Stimulated activated naive CD4-positive, alpha-beta T cell (primary cell): ENCODE measurements around the gene FN3K.

Experiments used
- DNase-seq, 6 experiments: peaks; one replicate each; lab custom pipeline; 2025; lab: John Stamatoyannopoulos, UW

Gene FN3K

DNA sequence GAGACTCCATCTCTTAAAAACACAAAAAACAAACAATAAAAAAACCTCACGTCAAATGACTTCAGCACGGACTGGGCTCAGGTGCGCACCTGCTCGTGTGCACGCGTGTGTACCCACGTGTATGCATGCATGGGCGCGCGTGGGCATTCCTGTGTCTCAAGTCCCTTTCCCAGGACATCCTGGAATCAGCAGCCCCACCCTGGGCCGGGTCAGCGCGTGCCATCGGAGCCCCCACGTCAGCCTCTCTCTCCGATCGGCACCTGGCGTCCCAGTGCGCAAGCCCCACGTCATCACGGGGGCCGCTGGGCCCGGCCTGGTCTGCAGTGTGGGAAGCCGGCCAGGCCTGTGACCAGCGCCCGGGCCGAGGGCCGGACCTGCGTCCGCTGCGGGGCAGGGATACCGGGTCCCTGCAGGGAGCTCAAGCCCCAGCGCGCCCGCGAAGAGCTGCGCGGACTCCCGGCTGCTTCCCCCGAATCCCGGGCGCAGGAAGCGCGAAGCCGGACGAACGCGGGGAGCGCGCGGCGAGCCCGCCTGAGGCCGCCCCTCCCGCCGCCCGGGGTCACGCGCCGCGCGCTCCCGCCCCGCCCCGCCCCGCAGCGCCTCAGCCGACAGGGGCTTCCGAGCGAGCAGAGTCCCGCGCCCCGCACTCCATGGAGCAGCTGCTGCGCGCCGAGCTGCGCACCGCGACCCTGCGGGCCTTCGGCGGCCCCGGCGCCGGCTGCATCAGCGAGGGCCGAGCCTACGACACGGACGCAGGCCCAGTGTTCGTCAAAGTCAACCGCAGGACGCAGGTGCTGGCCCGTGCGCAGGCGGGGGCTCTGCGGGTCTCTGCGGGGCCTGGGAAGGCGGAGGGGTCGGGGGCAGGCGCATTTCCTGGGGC is at the start of gene FN3K:
FN3K (plus strand) TSS at position 629 of the 880 bp plus-strand sequence; CDS start at position 651, 22 bp downstream.
- DNase-seq, result peak in 5 of 6 experiments; percentile 25 to 55 (median 32)

- no peak for DNase-seq
These were observed 48.8 kb upstream of the FN3K start for GRCh38 chr17:82686366-82687324.

DNA sequence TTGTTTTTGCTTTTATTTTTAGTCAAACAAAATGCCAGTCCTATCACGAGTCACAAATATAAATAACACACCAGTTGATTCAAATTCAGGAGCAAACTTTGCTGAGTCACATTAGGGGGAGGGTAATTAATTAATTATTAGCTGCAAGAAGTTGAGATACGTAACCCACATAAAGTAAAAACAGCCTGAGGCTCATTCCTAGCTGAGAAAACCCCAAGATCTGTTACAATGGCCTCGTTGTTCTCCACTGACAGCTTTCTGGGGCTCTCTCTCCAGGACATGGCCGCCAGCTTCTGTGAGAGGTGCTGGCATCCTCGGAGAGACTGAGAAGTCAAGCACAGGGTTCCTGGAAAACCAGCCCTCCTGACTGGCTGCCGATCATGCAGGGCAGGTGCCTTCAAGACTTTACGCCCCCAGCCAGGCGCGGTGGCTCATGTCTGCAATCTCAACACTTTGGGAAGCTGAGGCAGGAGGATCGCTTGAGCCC is 48.0 kb upstream of the FN3K start:
- DNase-seq, result no peak

- DNase-seq, result no peak
These were observed 47.5 kb upstream of the FN3K start for GRCh38 chr17:82687871-82688270.

DNA sequence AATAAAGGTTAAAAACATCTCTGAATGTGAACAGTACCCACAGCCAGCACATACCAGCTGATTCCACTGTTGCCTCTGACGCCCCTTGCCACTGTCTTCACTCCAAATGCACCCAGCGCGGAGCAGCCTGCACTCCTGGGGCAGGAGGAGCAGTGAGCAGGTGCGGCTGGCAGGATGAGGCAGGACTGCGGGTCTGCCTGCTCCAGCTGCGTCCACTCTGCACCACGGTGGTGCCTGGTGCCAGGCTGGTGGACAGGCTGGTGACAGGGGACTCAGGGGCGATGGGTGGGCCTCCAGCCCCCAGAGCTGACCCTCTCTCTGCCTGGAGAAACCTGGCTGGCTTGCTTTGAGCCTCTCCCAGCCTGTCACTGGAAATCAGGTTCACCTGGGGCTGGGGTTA is 46.3 kb upstream of the FN3K start:
- DNase-seq, result no peak

DNA sequence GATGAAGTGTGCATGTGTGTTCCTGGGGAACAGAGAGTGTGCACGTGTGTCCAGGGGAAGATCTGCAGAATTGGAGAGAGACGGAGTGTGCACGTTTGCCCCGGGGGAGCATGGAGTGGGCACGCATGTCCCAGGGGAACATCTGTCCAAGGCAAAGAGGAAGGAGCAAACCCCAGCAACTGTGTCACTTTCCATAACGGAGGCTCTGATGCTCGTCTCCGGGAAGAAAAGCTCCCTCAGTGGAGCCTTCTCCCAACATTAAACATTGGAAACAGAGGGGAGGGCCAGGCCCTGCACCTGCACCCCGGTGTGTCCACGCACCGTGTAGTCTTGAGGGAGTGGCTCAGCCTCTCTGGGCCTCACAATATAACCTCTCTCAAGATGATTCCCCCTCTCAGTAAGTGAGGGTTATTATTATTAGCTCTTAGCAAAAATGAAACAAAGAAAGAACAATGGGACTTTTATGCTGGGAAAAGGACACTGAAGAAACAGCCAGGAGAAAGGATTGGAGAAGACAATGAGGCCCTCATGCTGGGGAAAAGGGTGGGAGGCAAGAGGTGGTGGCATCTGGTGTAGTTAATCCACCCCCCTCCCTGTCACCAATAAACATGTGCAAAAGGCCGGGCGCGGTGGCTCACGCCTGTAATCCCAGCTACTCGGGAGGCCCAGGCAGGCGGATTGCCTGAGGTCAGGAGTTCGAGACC is 44.5 kb upstream of the FN3K start:
- no peak for DNase-seq

DNA sequence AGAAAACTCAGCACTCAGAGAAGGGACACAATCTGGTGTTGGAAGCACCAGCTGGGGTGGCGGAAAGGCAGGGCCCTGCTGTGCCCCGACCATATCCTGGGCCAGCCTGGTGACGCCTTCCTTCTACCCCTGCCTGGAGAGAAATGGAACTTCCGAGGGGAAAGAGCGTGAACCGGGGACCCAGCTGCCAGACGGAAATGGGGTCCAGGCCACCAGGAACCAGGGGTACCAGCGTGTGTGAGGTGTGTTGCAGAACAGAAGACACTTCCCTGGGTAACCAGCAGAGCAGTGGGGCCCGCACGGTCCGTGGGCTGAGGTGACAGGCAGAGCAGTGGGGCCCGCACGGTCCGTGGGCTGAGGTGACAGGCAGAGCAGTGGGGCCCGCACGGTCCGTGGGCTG is 43.7 kb upstream of the FN3K start:
- no peak for DNase-seq

- no peak for DNase-seq
These were observed 43.1 kb upstream of the FN3K start for GRCh38 chr17:82692268-82692667.

DNA sequence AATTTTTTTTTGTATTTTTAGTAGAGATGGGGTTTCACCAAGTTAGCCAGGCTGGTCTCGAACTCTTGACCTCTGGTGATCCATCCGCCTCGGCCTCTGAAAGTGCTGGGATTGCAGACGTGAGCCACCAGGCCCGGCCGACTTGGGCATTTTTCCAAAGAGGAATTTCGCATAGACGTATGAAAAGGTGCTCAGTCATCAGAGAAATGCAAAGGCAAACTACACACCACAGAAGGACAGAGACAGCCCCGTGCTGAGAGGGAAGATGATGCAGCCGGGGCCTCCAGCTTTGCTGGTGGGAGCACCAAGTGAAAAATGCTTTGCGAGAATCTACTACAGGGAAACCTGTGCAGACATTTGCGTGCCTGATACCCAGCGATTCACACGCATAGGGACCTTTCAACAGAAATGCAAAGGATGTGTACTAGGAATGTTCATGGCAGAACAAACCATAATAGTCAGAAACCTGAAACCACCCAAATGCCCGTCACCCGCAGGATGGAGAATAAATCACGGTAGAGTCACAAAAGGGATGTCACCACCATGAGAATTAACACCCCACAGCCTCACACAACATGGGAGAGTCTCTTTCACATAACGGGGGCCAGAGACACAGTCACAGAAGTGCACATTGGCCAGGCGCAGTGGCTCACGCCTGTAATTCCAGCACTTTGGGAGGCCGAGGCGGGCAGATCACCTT is 42.1 kb upstream of the FN3K start:
- DNase-seq, result no peak

GRCh38 chr17:82694647-82695046 is 40.8 kb upstream of the FN3K start:
- no peak for DNase-seq

- DNase-seq, result no peak
These were observed 39.2 kb upstream of the FN3K start for GRCh38 chr17:82696259-82696658.

GRCh38 chr17:82696916-82697807 is 38.3 kb upstream of the FN3K start:
- DNase-seq, result peak in 2 of 6 experiments; percentile 15 to 18

DNA sequence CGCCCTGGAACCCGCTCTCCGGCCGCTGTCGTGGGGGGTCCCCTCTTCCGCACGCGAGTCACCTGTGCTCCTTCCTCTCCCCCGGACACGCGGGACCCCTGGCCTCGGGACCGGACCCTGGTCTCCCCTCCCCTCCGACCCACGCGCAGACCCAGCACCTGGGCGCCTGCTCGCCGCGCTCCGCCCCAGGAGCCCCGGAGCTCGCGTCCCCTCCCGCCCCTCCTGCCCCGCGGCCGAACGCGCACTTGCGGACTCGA is 37.7 kb upstream of the FN3K start:
- DNase-seq, result no peak

- peak; percentile 98 to 99 (median 98) for DNase-seq
These were observed 37.1 kb upstream of the FN3K start, which contains the start of gene RAB40B for GRCh38 chr17:82698065-82698973. Gene RAB40B (minus strand): TSS chr17:82698698. CDS start chr17:82698596, 102 bp downstream.

DNA sequence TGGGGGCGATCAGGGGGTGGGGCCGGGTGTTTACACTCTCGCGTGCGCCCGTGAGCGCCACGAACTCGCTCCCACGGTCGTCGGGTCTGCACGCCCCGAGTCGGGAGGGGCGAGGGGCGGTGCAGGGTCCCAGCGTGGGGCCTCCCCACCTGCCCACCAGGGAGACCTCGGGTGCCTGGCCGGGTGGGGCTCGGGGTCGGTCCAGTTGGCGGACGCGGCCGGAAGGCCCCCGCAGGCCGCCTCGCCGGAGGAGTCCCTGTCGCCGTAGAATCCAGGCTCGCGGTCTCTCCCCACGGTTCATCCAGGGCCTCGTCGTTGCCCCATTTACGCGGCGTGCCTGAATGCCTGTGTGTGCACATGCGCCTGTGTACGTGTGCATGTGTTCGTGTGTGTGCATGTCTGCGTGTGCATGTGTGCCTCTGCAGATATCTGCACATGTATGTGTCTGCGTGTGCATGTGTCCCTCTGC is 36.4 kb upstream of the FN3K start:
- no peak for DNase-seq

DNA sequence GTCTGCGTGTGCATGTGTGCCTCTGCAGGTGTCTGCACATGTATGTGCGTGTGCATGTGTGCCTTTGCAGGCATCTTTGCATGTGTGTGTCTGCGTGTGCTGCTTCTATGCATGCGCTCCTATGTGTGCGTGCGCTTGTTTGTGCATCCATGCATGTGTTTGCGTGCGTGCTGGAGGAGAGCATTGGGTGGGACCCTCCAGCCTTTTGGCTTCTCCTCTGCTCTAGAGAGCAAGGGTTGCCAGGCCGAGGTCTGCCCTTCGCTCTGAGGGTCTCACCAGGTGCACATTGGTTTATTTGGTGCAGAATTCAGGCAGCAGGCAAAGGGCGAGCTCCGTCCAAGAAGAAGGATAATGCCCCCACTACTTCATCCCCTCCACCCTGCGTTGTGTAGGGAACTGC is 35.9 kb upstream of the FN3K start:
- DNase-seq, result no peak

DNA sequence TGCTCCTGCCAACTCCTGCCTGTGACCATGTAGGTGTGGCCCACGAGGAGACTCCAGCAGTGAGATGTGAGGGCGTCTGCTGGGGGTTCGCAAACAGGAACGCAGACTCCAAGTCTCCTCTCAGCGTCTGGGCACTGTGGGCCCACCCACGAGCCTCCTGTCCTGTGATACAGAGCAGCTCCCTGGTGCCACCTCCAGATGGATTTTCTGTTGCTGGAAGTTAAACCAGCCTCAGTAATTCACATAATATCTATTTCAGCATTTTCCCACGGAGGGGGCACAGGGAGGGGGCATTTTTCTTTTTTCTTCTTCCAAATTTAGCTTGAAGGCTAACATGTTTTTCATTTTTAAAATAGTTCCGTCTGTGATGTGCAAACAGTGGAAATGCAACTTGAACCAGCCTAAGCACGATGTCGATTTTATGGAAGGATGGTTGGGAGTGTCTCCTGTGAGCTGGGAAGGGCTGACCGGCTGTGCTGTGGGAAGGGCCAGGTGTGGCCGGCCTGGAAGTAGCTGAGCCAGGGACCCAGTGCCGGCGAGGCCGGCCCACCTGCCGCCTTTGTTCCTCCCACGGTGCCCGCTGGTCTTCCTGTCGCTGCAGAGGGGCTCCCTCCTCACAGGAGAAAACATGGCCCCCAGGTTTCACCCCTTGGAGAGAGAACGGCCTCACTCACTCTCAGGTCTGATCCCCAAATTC is 33.0 kb upstream of the FN3K start:
- DNase-seq, result no peak

DNA sequence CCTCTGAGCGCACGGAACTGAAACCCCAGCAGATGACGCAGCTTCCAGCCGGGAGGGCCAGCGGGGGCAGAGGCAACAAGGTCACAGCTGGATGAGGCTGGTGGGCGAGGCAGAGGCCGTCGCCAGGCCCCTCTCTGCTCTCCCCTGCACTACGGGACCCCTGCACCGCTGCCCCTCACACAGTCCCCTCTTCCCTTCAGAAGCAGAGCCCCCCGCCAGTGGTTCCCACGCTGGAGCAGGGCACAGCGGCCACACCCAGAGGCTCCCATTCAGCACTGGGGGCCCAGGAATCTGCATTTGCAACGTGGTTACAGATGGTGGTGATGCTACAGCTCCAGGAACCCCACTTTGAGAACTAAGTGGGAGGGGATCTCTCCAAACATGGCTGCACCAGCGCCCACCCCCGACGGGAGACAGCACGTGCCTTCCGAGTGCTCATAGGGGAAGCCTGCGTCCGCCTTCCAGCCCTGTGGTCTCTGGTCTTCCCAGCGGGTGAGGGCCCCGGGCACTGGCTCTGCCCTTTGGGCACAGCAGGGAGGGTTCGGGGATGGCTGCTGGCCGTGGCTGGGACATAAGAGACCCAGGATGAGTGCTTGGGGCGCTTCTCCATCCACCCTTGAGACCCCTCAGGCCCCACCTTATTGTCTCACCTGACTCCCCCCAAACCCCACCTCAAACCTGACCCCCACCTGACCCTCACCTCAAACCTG is 32.2 kb upstream of the FN3K start:
- no peak for DNase-seq
